22Rv1 (cell line): Measurements from ENCODE around the gene GRM6.

Experiments
- H3K27ac ChIP-seq: fragments of 450-650 bp; 2 replicates; pipeline ENCODE4 v1.5.1; 2017
- CTCF ChIP-seq: fragments of 450-650 bp; IDR thresholded peaks from 2 replicates; pipeline ENCODE4 v1.5.1; 2017; ENCODE audit warnings: mild to moderate bottlenecking
- ZFX ChIP-seq: fragments of 450-650 bp; IDR thresholded peaks from 2 replicates; pipeline ENCODE4 v1.6.1; 2017; ENCODE audit warnings: antibody characterized with exemption, borderline replicate concordance

The GRM6 gene

GRCh38 chr5:178991190-178992145, 3.7 kb downstream of the GRM6 start:
- no peak overlapping the region for H3K27ac ChIP-seq
- TF ChIP-seq CTCF (no peak), ZFX (no peak)

GRCh38 chr5:178990491-178990890, 4.6 kb downstream of the GRM6 start:
- H3K27ac ChIP-seq = no peak overlapping the region
- TF ChIP-seq CTCF (no peak), ZFX (no peak)

GRCh38 chr5:178989311-178989710, 5.8 kb downstream of the GRM6 start:
- TF ChIP-seq CTCF (no peak), ZFX (no peak)
- H3K27ac ChIP-seq = no peak overlapping the region

GRCh38 chr5:178988436-178989220, 6.5 kb downstream of the GRM6 start:
- TF ChIP-seq CTCF = no peak
- no peak for TF ChIP-seq ZFX
- no peak overlapping the region for H3K27ac ChIP-seq

GRCh38 chr5:178986326-178986960, 8.7 kb downstream of the GRM6 start:
- H3K27ac ChIP-seq = no peak overlapping the region
- TF ChIP-seq CTCF = no peak
- no peak for TF ChIP-seq ZFX

- TF ChIP-seq ZFX (no peak), CTCF (no peak)
- no peak overlapping the region for H3K27ac ChIP-seq
These were observed 10.7 kb downstream of the GRM6 start for GRCh38 chr5:178984145-178985072.
